GM19023 (cell line): Measurements from ENCODE around the gene ARHGAP8.
"Not testable (repeated sequence)": the region's sequence is repeated elsewhere in the genome, so short reads cannot be mapped to it uniquely, and the experiment has no call there.

ENCODE experiments used
- ATAC-seq: cut with Tn5 transposase; IDR thresholded peaks from one replicate; pipeline ENCODE4 v1.9.1; 2021; ENCODE audit warnings: mild to moderate bottlenecking, moderate library complexity; ENCODE audit not compliant: unreplicated experiment

The ARHGAP8 gene

GRCh38 chr22:44901301-44901700 lies 148.9 kb downstream of the ARHGAP8 start:
- no peak for ATAC-seq

DNA sequence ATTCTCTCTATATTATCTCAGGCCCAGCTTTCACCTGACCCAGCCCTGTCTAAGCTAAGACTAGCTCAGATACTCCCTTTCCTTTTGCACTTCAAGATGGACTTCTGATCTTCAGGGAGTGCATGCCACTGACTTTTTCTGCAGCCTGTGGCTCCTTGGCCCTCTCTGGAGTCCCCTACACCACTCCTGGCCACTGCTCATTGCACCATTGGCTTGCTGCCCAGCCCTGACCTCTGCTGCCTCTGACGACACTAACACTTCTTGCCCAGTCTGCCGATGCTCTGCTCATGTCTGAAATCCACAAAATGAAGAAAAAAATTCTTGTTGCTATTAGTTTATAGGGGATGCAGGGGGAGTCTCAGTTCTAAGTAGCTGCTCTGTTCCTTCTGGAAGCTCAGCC lies 150.8 kb downstream of the ARHGAP8 start:
- not testable (repeated sequence) for ATAC-seq

DNA sequence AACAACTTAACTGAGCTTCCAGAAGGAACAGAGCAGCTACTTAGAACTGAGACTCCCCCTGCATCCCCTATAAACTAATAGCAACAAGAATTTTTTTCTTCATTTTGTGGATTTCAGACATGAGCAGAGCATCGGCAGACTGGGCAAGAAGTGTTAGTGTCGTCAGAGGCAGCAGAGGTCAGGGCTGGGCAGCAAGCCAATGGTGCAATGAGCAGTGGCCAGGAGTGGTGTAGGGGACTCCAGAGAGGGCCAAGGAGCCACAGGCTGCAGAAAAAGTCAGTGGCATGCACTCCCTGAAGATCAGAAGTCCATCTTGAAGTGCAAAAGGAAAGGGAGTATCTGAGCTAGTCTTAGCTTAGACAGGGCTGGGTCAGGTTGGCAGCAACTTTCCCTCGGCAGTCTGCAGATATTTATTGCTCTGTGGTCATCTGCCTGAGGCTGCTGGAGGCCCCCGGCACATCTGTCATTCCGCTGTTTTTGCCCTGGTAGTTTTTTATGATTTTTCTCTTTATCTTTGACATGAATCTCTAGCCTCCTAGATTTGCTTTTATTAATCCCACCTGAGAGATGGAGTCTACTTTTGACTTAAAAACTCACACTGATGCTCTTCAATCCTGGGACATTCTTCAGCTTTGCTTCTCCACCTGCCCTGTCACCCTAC lies 152.2 kb downstream of the ARHGAP8 start:
- ATAC-seq = not testable (repeated sequence)

- no peak for ATAC-seq
These were observed 154.0 kb downstream of the ARHGAP8 start for GRCh38 chr22:44906248-44906936.

DNA sequence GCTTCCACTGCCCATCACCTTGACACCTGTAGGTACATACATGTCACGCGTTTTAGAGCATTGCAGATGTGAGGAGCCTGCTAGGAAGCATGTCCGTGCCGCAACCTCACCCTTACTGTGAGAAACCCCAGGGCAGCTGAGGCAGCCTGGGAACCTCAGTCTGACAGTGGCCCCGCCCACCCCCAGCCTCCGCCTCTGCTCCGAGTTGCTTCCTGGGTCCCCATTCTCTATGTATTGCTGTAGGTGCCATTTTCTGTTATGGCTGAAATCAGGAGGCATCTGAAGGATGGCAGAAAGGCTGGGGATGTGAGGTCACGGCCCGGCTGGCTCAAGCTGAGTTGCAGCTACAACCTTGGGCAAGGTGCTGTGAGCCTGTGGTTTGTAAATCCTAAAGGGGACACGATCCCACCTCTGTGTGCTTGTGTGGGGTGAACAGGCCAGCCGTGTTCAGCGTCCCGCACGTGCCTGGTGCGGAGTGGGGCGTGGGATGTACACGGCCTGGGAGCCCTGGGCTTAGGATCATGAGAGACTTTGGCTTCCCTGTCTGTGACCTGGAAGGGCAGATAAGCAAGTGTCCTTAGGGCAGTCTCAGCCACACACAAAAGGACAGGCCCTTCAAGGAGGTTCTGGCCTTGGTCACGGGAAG lies 154.7 kb downstream of the ARHGAP8 start:
- no peak for ATAC-seq

DNA sequence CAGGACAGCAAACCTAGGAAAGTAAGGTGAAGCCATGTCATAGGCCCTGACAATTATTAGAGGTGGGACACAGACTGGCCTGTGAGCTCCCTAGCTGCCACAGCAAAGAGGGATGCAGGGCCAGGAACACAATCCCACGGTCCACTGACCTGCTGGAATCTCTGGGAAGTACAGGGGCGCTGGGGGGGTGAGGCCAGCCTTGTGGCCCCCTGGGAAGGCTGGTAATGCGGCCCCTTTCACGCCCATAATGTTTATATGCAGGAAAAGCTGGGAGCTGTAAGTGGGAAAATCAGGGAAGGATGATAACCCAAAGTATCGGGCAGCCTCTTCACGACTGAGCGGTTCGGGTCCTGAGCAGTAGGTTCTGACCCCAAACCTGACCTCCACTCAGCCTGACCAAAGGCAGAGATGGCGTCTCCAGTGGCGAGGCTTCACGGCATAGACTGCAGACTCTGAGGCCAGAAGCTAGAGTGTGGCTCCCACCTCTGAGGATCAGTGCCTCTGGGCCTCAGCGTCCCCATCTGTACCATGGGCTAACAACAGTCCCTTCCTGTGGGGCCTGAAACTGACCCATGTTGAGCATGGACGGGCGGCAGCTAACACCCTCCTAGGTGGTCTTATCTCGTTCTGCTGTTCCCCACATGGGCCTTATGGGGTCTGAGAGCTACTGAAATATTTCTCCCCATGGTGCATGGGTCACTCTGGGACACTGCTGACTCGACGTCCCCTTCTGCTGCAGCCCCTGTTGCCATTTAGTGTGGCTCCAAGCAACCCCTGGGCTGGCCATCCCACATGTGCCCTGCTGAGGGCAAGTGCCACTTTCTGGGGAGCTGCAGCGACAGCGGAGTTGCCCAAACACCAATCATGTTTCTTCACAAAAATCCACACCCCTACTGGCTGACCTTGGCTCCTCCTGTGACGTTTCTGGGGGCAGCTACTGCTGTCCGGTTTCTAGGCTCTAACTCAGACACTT lies 155.7 kb downstream of the ARHGAP8 start:
- ATAC-seq = no peak

DNA sequence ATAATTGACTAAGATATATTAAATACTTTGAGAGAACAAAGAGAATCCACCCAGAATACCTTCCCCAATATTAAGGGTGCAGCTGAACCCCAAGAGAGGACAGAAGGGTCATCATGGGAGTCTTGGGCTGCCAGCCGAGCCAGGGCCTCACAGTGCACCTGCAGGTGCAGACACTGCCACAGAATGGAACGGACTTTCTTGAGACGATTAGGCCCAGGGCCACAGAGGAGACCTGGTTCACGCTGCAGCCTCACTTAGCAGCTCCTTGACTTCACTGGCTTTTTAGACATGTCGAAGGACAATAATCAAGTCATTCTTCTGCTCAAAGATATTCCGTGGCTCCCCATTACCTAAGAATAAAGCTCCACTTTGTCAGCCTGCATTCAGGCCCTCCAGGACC lies 156.9 kb downstream of the ARHGAP8 start:
- no peak for ATAC-seq
